Measurements from ENCODE around the gene HNRNPA3. TPM values are rescaled to one million over a fixed set of nuclear protein-coding genes. Genes with fewer than 3 reads are reported as not detected.

Gene HNRNPA3
- polyA plus RNA-seq, 1 of the 3 experiments (the other 2 are of a cell fraction): 102 TPM

- peak; percentile 95 for DNase-seq
Measured at GRCh38 chr2:177264693-177265587, 52.3 kb downstream of the HNRNPA3 start, which contains the start of gene NFE2L2. NFE2L2 (minus strand) TSS chr2:177264727; CDS start chr2:177264576, 151 bp downstream.

More at GRCh38 chr2:177264693-177265587, 52.3 kb downstream of the HNRNPA3 start, which contains the start of gene NFE2L2:
- Histone ChIP-seq H3K27ac (ENCODE audit: low read depth in 2 of 2, low read length in 1 of 2) (peak within 1 kb of the TSS; percentile 97), H3K4me1 (ENCODE audit: control insufficient read depth in 1 of 2, insufficient read depth in 2 of 2, low read depth in 1 of 2, low read length in 1 of 2) (peaks cover 17 to 22% of the 10 kb centered on the region in 2 experiments), H3K27me3 (ENCODE audit: insufficient read depth) (no peaks in the 10 kb centered on the region), H3K9ac (peak within 1 kb of the TSS; percentile 98), H3K9me3 (no peaks in the 10 kb centered on the region), H3F3A (replicated peaks; ENCODE audit: insufficient read depth) (peaks cover 10% of the 10 kb centered on the region), H3K4me3 (ENCODE audit: low read depth in 2 of 2, low read length in 1 of 2) (peak within 1 kb of the TSS; percentile 71 to 93), H4K20me1 (ENCODE audit: insufficient read depth) (peaks cover 33% of the 10 kb centered on the region), H3K4me2 (peak within 1 kb of the TSS; percentile 92), H3K79me2 (ENCODE audit: insufficient read depth) (peaks cover 38% of the 10 kb centered on the region), H3K36me3 (replicated peaks in 1 of 2; ENCODE audit: control insufficient read depth in 1 of 2, insufficient read depth in 2 of 2, low read length in 1 of 2) (no peaks in the 10 kb centered on the region), H2AFZ (ENCODE audit: low read depth) (peak within 1 kb of the TSS; percentile 89), H3K9me2 (no peaks in the 10 kb centered on the region)
- ChIA-PET CTCF (interaction anchor here (0.7 to 12.3 kb wide), 21 partner anchors 13 to 494 kb away, joined by 3 to 121 read pairs (median 4); no protein-coding TSS in a partner anchor), POLR2A (interaction anchor here (0.7 to 2.5 kb wide), 7 partner anchors 8 to 127 kb away, joined by 3 to 28 read pairs (median 4); partner anchors contain the start of genes AGPS and HNRNPA3)
- TF ChIP-seq ELF1 (IDR thresholded peaks at IDR 0.05) (peak; percentile 23; the same call in 1 of the 2 replicates), GATA2 (CRISPR knock-in tag; IDR thresholded peaks at IDR 0.05) (no peak), GABPA (IDR thresholded peaks at IDR 0.05; ENCODE audit: low read depth) (peak; percentile 42; the same call in 1 of the 2 replicates), PBX3 (IDR thresholded peaks at IDR 0.05) (peak; percentile 34), TAF1 (IDR thresholded peaks at IDR 0.05; ENCODE audit: borderline replicate concordance, low read depth, low read length) (0 out of 2 replicates have a peak, but pooled peaks have one; percentile 19), NRF1 (IDR thresholded peaks at IDR 0.05; ENCODE audit: low read depth, low read length) (peak; percentile 19), YY1 (IDR thresholded peaks at IDR 0.05; ENCODE audit: low read depth) (0 out of 2 replicates have a peak, but pooled peaks have one; percentile 50), MXI1 (IDR thresholded peaks at IDR 0.05; ENCODE audit: low read depth, low read length) (peak; percentile 82; the same call in 1 of the 2 replicates), TEAD4 (IDR thresholded peaks at IDR 0.05; ENCODE audit: borderline replicate concordance, insufficient read depth) (no peak), SIN3A (IDR thresholded peaks at IDR 0.05; ENCODE audit: borderline replicate concordance, low read depth, low read length) (peak; percentile 36; the same call in 1 of the 2 replicates), IRF3 (IDR thresholded peaks at IDR 0.05; ENCODE audit: low read depth, low read length) (no peak), EP300 (IDR thresholded peaks at IDR 0.05; ENCODE audit: borderline replicate concordance in 1 of 2, low read depth in 1 of 2, low read length in 1 of 2) (peak in 1 of 2 experiments; percentile 31; a peak in 1 of 4 replicates), MAX (IDR thresholded peaks at IDR 0.05; ENCODE audit: low read depth) (peak; percentile 58), CHD2 (IDR thresholded peaks at IDR 0.05; ENCODE audit: low read length, partially characterized antibody) (peak; percentile 69), RAD21 (IDR thresholded peaks at IDR 0.05; ENCODE audit: low read length) (peak; percentile 41), SMC3 (IDR thresholded peaks at IDR 0.05; ENCODE audit: low read depth, low read length) (0 out of 2 replicates have a peak, but pooled peaks have one; percentile 16), TCF12 (IDR thresholded peaks at IDR 0.05) (peak; percentile 36; the same call in 1 of the 2 replicates), FOXM1 (IDR thresholded peaks at IDR 0.05; ENCODE audit: low read depth) (no peak)
- TF ChIP-seq, protein P1, sequence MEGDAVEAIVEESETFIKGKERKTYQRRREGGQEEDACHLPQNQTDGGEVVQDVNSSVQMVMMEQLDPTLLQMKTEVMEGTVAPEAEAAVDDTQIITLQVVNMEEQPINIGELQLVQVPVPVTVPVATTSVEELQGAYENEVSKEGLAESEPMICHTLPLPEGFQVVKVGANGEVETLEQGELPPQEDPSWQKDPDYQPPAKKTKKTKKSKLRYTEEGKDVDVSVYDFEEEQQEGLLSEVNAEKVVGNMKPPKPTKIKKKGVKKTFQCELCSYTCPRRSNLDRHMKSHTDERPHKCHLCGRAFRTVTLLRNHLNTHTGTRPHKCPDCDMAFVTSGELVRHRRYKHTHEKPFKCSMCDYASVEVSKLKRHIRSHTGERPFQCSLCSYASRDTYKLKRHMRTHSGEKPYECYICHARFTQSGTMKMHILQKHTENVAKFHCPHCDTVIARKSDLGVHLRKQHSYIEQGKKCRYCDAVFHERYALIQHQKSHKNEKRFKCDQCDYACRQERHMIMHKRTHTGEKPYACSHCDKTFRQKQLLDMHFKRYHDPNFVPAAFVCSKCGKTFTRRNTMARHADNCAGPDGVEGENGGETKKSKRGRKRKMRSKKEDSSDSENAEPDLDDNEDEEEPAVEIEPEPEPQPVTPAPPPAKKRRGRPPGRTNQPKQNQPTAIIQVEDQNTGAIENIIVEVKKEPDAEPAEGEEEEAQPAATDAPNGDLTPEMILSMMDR (IDR thresholded peaks at IDR 0.05): peak; percentile 61
- TF ChIP-seq, protein P2, sequence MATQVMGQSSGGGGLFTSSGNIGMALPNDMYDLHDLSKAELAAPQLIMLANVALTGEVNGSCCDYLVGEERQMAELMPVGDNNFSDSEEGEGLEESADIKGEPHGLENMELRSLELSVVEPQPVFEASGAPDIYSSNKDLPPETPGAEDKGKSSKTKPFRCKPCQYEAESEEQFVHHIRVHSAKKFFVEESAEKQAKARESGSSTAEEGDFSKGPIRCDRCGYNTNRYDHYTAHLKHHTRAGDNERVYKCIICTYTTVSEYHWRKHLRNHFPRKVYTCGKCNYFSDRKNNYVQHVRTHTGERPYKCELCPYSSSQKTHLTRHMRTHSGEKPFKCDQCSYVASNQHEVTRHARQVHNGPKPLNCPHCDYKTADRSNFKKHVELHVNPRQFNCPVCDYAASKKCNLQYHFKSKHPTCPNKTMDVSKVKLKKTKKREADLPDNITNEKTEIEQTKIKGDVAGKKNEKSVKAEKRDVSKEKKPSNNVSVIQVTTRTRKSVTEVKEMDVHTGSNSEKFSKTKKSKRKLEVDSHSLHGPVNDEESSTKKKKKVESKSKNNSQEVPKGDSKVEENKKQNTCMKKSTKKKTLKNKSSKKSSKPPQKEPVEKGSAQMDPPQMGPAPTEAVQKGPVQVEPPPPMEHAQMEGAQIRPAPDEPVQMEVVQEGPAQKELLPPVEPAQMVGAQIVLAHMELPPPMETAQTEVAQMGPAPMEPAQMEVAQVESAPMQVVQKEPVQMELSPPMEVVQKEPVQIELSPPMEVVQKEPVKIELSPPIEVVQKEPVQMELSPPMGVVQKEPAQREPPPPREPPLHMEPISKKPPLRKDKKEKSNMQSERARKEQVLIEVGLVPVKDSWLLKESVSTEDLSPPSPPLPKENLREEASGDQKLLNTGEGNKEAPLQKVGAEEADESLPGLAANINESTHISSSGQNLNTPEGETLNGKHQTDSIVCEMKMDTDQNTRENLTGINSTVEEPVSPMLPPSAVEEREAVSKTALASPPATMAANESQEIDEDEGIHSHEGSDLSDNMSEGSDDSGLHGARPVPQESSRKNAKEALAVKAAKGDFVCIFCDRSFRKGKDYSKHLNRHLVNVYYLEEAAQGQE (IDR thresholded peaks at IDR 0.05; ENCODE audit: low read depth, low read length): peak; percentile 74
- TF ChIP-seq, protein P3, sequence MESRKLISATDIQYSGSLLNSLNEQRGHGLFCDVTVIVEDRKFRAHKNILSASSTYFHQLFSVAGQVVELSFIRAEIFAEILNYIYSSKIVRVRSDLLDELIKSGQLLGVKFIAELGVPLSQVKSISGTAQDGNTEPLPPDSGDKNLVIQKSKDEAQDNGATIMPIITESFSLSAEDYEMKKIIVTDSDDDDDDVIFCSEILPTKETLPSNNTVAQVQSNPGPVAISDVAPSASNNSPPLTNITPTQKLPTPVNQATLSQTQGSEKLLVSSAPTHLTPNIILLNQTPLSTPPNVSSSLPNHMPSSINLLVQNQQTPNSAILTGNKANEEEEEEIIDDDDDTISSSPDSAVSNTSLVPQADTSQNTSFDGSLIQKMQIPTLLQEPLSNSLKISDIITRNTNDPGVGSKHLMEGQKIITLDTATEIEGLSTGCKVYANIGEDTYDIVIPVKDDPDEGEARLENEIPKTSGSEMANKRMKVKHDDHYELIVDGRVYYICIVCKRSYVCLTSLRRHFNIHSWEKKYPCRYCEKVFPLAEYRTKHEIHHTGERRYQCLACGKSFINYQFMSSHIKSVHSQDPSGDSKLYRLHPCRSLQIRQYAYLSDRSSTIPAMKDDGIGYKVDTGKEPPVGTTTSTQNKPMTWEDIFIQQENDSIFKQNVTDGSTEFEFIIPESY (IDR thresholded peaks at IDR 0.05; ENCODE audit: borderline replicate concordance, low read depth): no peak
- WGBS (ENCODE audit: low lambda C conversion rate): 1% methylated on average over 33 of the region's 66 CpGs
